Type B pancreatic cell (in vitro differentiated cells): ENCODE measurements around the gene SMC6. TPM values are rescaled to one million over a fixed set of nuclear protein-coding genes. Genes with fewer than 3 reads are reported as not detected.

Experiments
- DNase-seq: peaks from one replicate; pipeline ENCODE4 v3.0.0; 2021; ENCODE audit warnings: mixed read lengths; ENCODE audit not compliant: unreplicated experiment; ENCODE audit errors: extremely low spot score
- H3K27ac Mint-ChIP-seq: 2 replicates; pipeline ENCODE4 v1.8.0; 2021; ENCODE audit warnings: mild to moderate bottlenecking, mixed read lengths
- H3K27me3 Mint-ChIP-seq: 2 replicates; pipeline ENCODE4 v1.8.0; 2021; ENCODE audit warnings: mixed read lengths
- H3K36me3 Mint-ChIP-seq: 2 replicates; pipeline ENCODE4 v1.8.0; 2021; ENCODE audit warnings: mixed read lengths
- H3K4me1 Mint-ChIP-seq: one replicate; pipeline ENCODE4 v1.8.0; 2021; ENCODE audit warnings: mixed read lengths; ENCODE audit not compliant: unreplicated experiment
- H3K4me3 Mint-ChIP-seq: 2 replicates; pipeline ENCODE4 v1.8.0; 2021; ENCODE audit warnings: mild to moderate bottlenecking, mixed read lengths
- H3K9me3 Mint-ChIP-seq: 2 replicates; pipeline ENCODE4 v1.8.0; 2021; ENCODE audit warnings: mixed read lengths
- total RNA-seq: library from RNA; stranded (reverse); gene quantifications from 2 replicates; pipeline ENCODE4 v1.2.1, GENCODE V29; 2021; ENCODE audit warnings: low replicate concordance
- TF ChIP-seq, protein P1 (sequence below): fragments of 200-600 bp; sonication (generic); conservative IDR thresholded peaks from 2 replicates; pipeline ENCODE4 v1.5.0; 2021; ENCODE audit warnings: antibody characterized with exemption, mild to moderate bottlenecking

Gene SMC6
- total RNA-seq, 1 donor from 2014 or later = 30.5 TPM

GRCh38 chr2:17791121-17791816 is 37.7 kb upstream of the SMC6 start:
- Mint-ChIP-seq H3K4me1 (peaks cover 19% of the 10 kb centered on the region), H3K36me3 (no peaks in the 10 kb centered on the region), H3K9me3 (no peaks in the 10 kb centered on the region), H3K27ac (no peak overlapping the region), H3K4me3 (no peak overlapping the region), H3K27me3 (peaks cover 29% of the 10 kb centered on the region)
- TF ChIP-seq, protein P1, sequence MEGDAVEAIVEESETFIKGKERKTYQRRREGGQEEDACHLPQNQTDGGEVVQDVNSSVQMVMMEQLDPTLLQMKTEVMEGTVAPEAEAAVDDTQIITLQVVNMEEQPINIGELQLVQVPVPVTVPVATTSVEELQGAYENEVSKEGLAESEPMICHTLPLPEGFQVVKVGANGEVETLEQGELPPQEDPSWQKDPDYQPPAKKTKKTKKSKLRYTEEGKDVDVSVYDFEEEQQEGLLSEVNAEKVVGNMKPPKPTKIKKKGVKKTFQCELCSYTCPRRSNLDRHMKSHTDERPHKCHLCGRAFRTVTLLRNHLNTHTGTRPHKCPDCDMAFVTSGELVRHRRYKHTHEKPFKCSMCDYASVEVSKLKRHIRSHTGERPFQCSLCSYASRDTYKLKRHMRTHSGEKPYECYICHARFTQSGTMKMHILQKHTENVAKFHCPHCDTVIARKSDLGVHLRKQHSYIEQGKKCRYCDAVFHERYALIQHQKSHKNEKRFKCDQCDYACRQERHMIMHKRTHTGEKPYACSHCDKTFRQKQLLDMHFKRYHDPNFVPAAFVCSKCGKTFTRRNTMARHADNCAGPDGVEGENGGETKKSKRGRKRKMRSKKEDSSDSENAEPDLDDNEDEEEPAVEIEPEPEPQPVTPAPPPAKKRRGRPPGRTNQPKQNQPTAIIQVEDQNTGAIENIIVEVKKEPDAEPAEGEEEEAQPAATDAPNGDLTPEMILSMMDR = no peak
- DNase-seq = no peak

DNA sequence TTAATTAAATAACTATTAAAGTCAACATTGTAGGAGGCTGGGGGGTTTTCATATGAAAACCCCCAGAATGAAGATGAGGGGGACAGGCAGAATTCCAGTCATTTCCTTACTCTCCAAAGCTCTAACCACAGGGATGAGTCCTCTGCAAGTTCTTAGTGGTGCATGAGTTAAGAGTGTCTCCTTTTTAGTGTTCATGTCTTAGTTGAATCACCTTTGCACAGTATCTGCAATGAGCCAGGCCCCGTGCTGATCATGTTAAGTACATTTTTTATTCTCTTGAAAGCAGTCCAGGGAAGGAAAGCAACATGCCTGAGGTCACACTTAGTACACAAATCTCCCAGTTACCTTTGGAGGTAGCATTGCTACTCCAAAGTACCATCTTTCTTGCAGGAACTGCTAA is 36.9 kb upstream of the SMC6 start:
- H3K4me1 Mint-ChIP-seq = peaks cover 19% of the 10 kb centered on the region

DNA sequence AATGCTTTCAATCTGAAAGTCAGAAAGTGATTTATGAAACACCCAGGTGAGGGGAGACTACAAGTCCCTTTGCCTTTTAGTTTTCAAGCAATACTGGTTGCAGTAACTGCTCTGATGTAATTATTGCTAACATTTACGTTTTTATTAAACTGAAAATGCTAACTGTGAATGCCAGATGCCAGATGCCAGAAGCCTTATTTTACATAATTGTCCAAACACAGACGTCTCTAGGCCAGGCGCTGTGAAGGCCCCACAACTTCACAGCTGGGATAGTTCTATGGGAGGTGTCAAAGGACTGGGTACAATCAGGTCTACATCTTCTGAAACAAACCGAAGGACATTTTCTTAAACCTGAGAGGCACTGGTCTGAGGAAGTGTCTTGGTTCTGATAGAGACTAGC is 35.2 kb upstream of the SMC6 start:
- Mint-ChIP-seq H3K36me3 (peaks cover 8% of the 10 kb centered on the region), H3K9me3 (no peaks in the 10 kb centered on the region), H3K27ac (no peak overlapping the region), H3K4me3 (no peak overlapping the region), H3K4me1 (peaks cover 17% of the 10 kb centered on the region), H3K27me3 (peaks cover 23% of the 10 kb centered on the region)
- no peak for DNase-seq
- TF ChIP-seq, protein P1 = no peak

More for the DNA sequence above, 36.9 kb upstream of the SMC6 start:
- no peak overlapping the region for H3K4me3 Mint-ChIP-seq
- no peaks in the 10 kb centered on the region for H3K36me3 Mint-ChIP-seq
- H3K27ac Mint-ChIP-seq = no peak overlapping the region
- DNase-seq = no peak
- H3K27me3 Mint-ChIP-seq = peaks cover 28% of the 10 kb centered on the region
- H3K9me3 Mint-ChIP-seq = no peaks in the 10 kb centered on the region
- TF ChIP-seq, protein P1 = no peak

DNA sequence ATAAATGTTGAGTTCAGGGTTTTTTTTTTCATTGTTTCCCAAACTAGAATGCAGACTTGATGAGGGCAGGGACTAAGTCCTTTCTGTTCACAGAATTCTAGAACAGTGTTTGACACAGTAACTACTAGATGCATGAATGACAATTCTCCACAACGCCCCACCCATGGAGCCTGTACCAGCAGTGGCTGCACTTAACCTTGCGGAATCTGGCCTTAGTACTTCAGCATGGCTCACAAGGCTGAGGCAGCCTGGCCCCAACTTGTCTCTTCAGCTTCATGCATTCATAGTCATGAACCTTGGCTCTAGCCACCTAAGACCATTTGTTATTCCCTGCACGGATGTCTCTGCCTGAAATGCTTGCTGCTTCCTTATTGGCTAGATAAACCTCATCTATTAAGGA is 33.1 kb upstream of the SMC6 start:
- DNase-seq = no peak
- Mint-ChIP-seq H3K4me3 (no peak overlapping the region), H3K27me3 (peaks cover 12% of the 10 kb centered on the region), H3K4me1 (peaks cover 7% of the 10 kb centered on the region), H3K36me3 (peaks cover 13% of the 10 kb centered on the region), H3K27ac (no peak overlapping the region), H3K9me3 (no peaks in the 10 kb centered on the region)
- TF ChIP-seq, protein P1 = no peak

DNA sequence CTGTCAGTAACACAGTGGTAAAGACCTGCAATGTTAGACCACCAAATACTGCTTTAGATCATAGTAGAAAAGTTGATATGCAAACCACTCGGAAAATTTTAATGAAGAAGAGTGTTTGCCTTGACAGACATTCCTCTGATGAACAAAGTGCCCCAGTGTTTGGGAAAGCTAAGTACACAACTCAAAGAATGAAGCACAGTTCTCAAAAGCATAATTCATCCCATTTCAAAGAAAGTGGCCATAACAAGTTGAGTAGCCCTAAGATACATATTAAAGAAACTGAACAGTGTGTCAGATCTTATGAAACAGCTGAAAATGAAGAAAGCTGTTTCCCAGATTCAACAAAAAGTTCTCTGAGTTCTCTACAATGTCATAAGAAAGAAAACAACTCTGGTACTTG is 27.9 kb upstream of the SMC6 start:
- Mint-ChIP-seq H3K27me3 (no peaks in the 10 kb centered on the region), H3K4me1 (no peaks in the 10 kb centered on the region), H3K9me3 (no peaks in the 10 kb centered on the region), H3K4me3 (no peak overlapping the region), H3K36me3 (peaks cover 19% of the 10 kb centered on the region), H3K27ac (no peak overlapping the region)
- no peak for DNase-seq
- TF ChIP-seq, protein P1 = no peak
